HepG2 (cell line): ENCODE results near the gene ZG16. TPM values are rescaled to one million over a fixed set of nuclear protein-coding genes. Genes with fewer than 3 reads are reported as not detected.

ENCODE experiments used
- BHLHE40 ChIP-seq: IDR thresholded peaks from 2 replicates; pipeline ENCODE4 v1.6.1; 2011; ENCODE audit warnings: low read length, improper control_type of control experiment
- CREBL2 ChIP-seq: sonication (generic); formaldehyde crosslinking; IDR thresholded peaks from 2 replicates; pipeline ENCODE4 v1.8.1; 2023; ENCODE audit warnings: missing genetic modification reagents, mild to moderate bottlenecking, borderline replicate concordance
- HDAC1 ChIP-seq: sonication (generic); formaldehyde crosslinking; IDR thresholded peaks from 2 replicates; pipeline ENCODE4 v1.5.1; 2020; ENCODE audit warnings: mild to moderate bottlenecking, missing genetic modification reagents
- POGZ ChIP-seq: sonication (generic); formaldehyde crosslinking; IDR thresholded peaks from 2 replicates; pipeline ENCODE4 v1.4.0; 2020; ENCODE audit warnings: mild to moderate bottlenecking, missing genetic modification reagents
- PTBP1 ChIP-seq: fragments of 200-400 bp; formaldehyde crosslinking; IDR thresholded peaks from 2 replicates; pipeline ENCODE4 v1.6.1; 2018; ENCODE audit warnings: low read length, low read depth; ENCODE audit not compliant: poor library complexity, severe bottlenecking
- TFAP4 ChIP-seq: sonication (generic); IDR thresholded peaks from 2 replicates; pipeline ENCODE4 v1.6.1; 2016; ENCODE audit warnings: low read depth, borderline replicate concordance
- TOE1 ChIP-seq: sonication (generic); formaldehyde crosslinking; IDR thresholded peaks from 2 replicates; pipeline ENCODE4 v1.4.0; 2020; ENCODE audit warnings: mild to moderate bottlenecking, missing genetic modification reagents
- ZBTB42 ChIP-seq: sonication (generic); formaldehyde crosslinking; IDR thresholded peaks from 2 replicates; pipeline ENCODE4 v1.5.0; 2020; ENCODE audit warnings: mild to moderate bottlenecking, missing genetic modification reagents
- ZFP91 ChIP-seq: sonication (generic); formaldehyde crosslinking; IDR thresholded peaks from 2 replicates; pipeline ENCODE4 v1.9.0; 2022; ENCODE audit warnings: missing genetic modification reagents, mild to moderate bottlenecking, borderline replicate concordance
- ZNF224 ChIP-seq: sonication (generic); formaldehyde crosslinking; IDR thresholded peaks from 2 replicates; pipeline ENCODE4 v1.5.0; 2020; ENCODE audit warnings: mild to moderate bottlenecking, missing genetic modification reagents
- ZNF24 ChIP-seq: fragments of 450-650 bp; IDR thresholded peaks from 2 replicates; pipeline ENCODE4 v1.6.1; 2017; ENCODE audit warnings: antibody characterized with exemption, mild to moderate bottlenecking
- ZNF543 ChIP-seq: sonication (generic); formaldehyde crosslinking; IDR thresholded peaks from 2 replicates; pipeline ENCODE4 v1.4.0; 2020; ENCODE audit warnings: mild to moderate bottlenecking, missing genetic modification reagents
- ZNF703 ChIP-seq: sonication (generic); formaldehyde crosslinking; IDR thresholded peaks from 2 replicates; pipeline ENCODE4 v1.5.1; 2020; ENCODE audit warnings: missing genetic modification reagents, mild to moderate bottlenecking, moderate library complexity, borderline replicate concordance
- ZNF761 ChIP-seq: sonication (generic); formaldehyde crosslinking; conservative IDR thresholded peaks from 2 replicates; pipeline ENCODE4 v1.4.0; 2020; ENCODE audit warnings: mild to moderate bottlenecking, missing genetic modification reagents
- ZNF800 ChIP-seq: sonication (generic); formaldehyde crosslinking; IDR thresholded peaks from 2 replicates; pipeline ENCODE4 v1.4.0; 2020; ENCODE audit warnings: missing genetic modification reagents
- ZNF883 ChIP-seq: sonication (generic); formaldehyde crosslinking; IDR thresholded peaks from 2 replicates; pipeline ENCODE4 v1.5.1; 2020; ENCODE audit warnings: mild to moderate bottlenecking, missing genetic modification reagents; ENCODE audit errors: not compliant biosample characterization
- polyA plus RNA-seq, 8 experiments: library from polyadenylated mRNA; depleted of rRNA in 3 of 8; stranded (reverse) in 7 of 8; unstranded in 1 of 8; fragments of >200 nt; fragmentation: Illumina TruSeq in 4 of 8; extraction: Trizol in 4 of 8; gene quantifications; 2 replicates each; pipeline versions ENCODE4 v1.2.1 to v1.2.3, GENCODE V29; 2011 to 2016; ENCODE audit warnings: low read depth in 4 of 8, missing spikeins in 1 of 8, mixed read lengths in 1 of 8; ENCODE audit not compliant: insufficient read depth in 1 of 8
- total RNA-seq, 5 experiments: library from RNA; depleted of rRNA; stranded (reverse); fragments of >200 nt; fragmentation: Illumina TruSeq; extraction: Trizol; gene quantifications; 2 replicates each; pipeline ENCODE4 v1.2.3, GENCODE V29; 2016; ENCODE audit warnings: low read depth in 1 of 5
- TF ChIP-seq, protein P1 (sequence below): sonication (generic); formaldehyde crosslinking; IDR thresholded peaks from 2 replicates; pipeline ENCODE4 v1.4.0; 2020; ENCODE audit warnings: missing genetic modification reagents
- TF ChIP-seq, protein P2 (sequence below): sonication (generic); formaldehyde crosslinking; conservative IDR thresholded peaks from 2 replicates; pipeline ENCODE4 v1.4.0; 2020; ENCODE audit warnings: missing genetic modification reagents

ZG16 gene
- total and polyA plus RNA-seq, 2 of the 13 experiments (the other 11 are each of a cell fraction or from before 2014, with no cell fraction given): 0.04 to 0.07 TPM

DNA sequence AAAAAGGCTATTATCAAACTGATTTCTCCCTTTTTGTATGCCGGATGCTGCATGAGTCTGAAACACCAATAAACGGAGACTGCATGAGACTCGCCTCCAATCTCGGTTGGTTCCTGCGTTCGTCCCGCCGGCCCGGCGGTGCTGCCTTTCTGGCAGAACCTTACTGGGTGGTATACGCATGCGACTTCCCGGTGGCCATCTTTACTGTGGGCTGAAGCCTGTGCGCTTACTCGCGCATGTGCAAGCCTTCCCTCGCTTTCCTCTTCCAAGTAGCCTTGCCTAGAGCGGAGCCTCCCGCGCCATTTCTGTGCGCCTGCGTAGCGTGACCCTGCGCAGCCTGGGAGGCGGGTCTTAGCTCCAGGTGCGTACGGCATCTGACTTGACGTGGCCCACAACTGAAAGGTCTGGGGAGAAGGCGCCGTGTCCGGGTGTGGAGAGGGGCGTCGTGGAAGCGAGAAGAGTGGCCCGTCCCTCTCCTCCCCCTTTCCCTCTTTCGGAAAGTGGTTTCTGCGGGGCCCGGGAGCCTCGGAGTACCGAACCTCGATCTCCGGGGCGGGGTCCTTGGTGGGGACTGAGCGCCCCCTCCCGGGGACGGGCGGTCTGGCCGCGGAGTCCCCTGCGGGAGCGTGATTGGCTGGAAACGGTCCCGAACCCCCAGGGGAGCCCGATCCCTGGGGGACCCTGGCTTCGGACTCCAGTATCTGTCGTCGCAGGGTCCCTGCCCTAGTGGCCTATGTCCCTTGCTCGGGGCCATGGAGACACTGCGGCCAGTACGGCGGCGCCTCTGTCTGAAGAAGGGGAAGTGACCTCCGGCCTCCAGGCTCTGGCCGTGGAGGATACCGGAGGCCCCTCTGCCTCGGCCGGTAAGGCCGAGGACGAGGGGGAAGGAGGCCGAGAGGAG is 38.0 kb downstream of the ZG16 start, which contains the start of gene PAGR1 (continued):
- 0 out of 2 replicates have a peak, but pooled peaks have one; percentile 25 for TF ChIP-seq TOE1
- TF ChIP-seq ZBTB42 (CRISPR knock-in tag): 0 out of 2 replicates have a peak, but pooled peaks have one; percentile 28
- TF ChIP-seq HDAC1 (CRISPR knock-in tag): peak; percentile 81
- TF ChIP-seq ZNF543 (CRISPR knock-in tag): peak; percentile 71; the same call in 1 of the 2 replicates
- TF ChIP-seq PTBP1: peak; percentile 77
- peak; percentile 94 for TF ChIP-seq ZFP91 (CRISPR knock-in tag)
- TF ChIP-seq, protein P1, sequence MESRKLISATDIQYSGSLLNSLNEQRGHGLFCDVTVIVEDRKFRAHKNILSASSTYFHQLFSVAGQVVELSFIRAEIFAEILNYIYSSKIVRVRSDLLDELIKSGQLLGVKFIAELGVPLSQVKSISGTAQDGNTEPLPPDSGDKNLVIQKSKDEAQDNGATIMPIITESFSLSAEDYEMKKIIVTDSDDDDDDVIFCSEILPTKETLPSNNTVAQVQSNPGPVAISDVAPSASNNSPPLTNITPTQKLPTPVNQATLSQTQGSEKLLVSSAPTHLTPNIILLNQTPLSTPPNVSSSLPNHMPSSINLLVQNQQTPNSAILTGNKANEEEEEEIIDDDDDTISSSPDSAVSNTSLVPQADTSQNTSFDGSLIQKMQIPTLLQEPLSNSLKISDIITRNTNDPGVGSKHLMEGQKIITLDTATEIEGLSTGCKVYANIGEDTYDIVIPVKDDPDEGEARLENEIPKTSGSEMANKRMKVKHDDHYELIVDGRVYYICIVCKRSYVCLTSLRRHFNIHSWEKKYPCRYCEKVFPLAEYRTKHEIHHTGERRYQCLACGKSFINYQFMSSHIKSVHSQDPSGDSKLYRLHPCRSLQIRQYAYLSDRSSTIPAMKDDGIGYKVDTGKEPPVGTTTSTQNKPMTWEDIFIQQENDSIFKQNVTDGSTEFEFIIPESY (CRISPR knock-in tag): peak; percentile 73
- TF ChIP-seq BHLHE40: peak; percentile 70
- TF ChIP-seq TFAP4: no peak; the same call in 1 of the 2 replicates
- TF ChIP-seq ZNF883: peak; percentile 90
- TF ChIP-seq ZNF703: no peak
- peak; percentile 95 for TF ChIP-seq ZNF761 (CRISPR knock-in tag)
- no peak for TF ChIP-seq ZNF24
- peak; percentile 84; the same call in 1 of the 2 replicates for TF ChIP-seq CREBL2 (CRISPR knock-in tag)
- TF ChIP-seq ZNF800 (CRISPR knock-in tag): peak; percentile 65; the same call in 1 of the 2 replicates
- peak; percentile 87 for TF ChIP-seq POGZ (CRISPR knock-in tag)
- peak; percentile 99 for TF ChIP-seq ZNF224 (CRISPR knock-in tag)
- TF ChIP-seq, protein P2, sequence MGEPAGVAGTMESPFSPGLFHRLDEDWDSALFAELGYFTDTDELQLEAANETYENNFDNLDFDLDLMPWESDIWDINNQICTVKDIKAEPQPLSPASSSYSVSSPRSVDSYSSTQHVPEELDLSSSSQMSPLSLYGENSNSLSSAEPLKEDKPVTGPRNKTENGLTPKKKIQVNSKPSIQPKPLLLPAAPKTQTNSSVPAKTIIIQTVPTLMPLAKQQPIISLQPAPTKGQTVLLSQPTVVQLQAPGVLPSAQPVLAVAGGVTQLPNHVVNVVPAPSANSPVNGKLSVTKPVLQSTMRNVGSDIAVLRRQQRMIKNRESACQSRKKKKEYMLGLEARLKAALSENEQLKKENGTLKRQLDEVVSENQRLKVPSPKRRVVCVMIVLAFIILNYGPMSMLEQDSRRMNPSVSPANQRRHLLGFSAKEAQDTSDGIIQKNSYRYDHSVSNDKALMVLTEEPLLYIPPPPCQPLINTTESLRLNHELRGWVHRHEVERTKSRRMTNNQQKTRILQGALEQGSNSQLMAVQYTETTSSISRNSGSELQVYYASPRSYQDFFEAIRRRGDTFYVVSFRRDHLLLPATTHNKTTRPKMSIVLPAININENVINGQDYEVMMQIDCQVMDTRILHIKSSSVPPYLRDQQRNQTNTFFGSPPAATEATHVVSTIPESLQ (CRISPR knock-in tag): peak; percentile 32; the same call in 1 of the 2 replicates
